ENCODE data around the gene COQ10B.
"Not testable (repeated sequence)": the region's sequence is repeated elsewhere in the genome, so short reads cannot be mapped to it uniquely, and the experiment has no call there.

The COQ10B gene

GRCh38 chr2:197453123-197453913 lies at the start of gene COQ10B:
Gene COQ10B, plus strand, starts transcription at chr2:197453552. Its CDS starts 9 bp downstream, at chr2:197453561.
- DNase-seq = peak; percentile 100

DNA sequence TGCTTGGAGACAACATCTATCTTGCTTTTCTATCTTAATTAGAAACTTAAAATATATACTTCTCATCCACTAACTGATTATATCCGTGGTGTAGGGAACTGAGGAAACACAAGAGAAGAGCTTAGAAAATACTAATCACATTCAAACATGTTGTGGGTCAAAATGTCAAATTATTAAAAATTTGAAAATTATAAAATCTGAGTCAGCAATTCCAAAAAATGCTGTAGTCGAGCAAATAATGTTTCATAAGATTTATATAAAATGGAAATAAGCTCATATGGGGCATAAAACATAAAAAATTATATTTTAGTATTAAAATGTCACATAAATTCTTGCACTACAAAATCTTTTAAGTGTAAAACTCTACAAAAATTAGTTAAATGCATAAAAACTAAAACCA lies 47.8 kb upstream of the COQ10B start:
- DNase-seq = no peak

- no peak for DNase-seq
Measured at GRCh38 chr2:197414039-197414438, 39.3 kb upstream of the COQ10B start.

- DNase-seq = no peak
Measured at GRCh38 chr2:197414515-197414914, 38.8 kb upstream of the COQ10B start.

DNA sequence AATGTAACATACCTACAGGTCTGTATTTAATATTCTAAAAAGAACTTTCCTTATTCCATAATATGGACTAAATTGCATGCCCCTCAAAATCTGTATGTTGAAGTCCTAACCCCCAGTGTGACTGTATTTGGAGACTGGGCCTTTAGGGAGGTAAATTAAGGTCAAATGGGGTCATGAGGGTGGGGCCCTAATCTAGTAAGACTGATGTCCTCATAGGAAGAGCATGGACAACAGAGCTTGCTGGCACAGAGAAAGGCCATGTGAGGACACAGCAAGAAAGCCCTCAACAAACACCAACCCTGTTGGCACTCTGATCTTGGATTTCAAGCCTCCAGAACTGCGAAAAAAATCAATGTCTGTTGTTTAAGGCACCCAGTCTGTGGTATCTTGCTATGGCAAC lies 37.1 kb upstream of the COQ10B start:
- DNase-seq = peak; percentile 49

- no peak for DNase-seq
Measured at GRCh38 chr2:197419438-197419837, 33.9 kb upstream of the COQ10B start.

GRCh38 chr2:197423307-197423706 lies 30.0 kb upstream of the COQ10B start:
- DNase-seq = no peak

DNA sequence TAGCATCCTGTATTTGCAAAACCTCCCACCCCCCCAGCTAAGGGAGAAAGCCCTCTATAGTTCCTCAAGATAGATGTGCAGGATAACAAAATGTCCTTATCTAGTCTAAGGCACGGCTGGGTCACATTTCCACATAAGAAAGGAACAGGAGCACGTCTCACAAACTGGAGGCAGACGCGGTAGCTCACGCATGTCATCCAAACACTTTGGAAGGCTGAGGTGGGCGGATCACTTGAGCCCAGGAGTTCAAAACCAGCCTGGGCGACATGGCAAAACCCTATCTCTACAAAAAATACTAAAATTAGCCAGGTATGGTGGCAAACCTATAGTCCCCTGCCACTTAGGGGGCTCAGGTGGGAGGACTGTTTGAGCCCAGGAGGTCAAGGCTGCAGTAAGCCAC lies 27.8 kb upstream of the COQ10B start:
- DNase-seq = peak; percentile 41

DNA sequence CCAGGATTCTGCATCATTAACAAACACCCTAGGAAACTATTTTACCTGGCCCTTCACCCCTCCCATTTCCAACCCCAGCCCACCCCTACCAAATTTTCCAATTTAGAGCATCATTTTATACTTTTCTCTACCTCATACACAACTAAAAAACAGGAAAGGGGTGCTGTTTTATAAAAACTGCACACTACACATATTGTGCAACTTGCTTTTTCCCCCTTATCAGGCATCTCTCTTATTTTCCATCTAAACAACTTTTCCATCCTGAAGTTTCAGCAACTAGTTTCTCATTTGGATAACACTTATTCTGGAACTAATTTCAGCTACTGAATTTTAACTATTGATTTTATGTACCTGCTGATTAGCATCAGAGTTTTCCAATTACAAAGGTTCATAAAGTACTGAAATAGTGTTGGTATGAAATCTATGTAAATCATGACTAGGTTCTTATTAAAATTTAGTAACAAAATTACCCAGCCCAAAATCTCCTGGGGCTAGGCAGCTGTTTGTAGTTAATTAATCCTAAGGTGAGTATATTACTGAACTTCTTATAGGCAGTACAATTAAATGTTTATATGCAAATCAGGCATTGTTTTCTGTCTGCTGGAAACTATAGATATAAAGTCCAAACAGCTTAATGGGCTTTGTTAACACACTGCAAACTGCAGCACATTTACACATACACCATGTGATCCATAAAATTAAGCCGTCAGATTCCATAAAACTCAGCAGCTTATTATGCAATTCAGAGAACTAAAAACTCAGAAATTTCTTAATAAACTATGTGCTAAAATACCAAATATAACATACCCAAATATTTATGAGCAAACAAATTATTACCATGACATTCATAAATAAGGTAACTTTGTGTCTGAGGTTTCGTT lies 26.4 kb upstream of the COQ10B start:
- DNase-seq = no peak

DNA sequence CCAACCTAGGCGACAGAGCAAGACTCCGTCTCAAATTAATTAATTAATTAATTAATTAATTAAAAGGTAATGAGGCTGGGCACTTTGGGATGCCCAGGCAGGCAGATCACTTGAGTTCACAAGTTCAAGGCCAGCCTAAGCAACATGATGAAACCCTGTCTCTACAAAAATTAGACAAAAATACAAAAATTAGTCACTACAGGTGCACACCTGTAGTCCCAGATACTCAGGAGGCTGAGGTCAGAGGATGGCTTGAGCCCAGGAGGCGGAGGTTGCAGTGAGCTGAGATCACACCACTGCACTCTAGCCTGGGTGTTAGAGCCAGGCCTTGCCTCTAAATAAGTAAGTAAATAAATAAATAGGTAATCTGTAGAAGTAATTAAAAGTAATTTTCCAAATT lies 25.4 kb upstream of the COQ10B start:
- DNase-seq = no peak

GRCh38 chr2:197431858-197432257 lies 21.5 kb upstream of the COQ10B start:
- no peak for DNase-seq

GRCh38 chr2:197432527-197432926 lies 20.8 kb upstream of the COQ10B start:
- not testable (repeated sequence) for DNase-seq

DNA sequence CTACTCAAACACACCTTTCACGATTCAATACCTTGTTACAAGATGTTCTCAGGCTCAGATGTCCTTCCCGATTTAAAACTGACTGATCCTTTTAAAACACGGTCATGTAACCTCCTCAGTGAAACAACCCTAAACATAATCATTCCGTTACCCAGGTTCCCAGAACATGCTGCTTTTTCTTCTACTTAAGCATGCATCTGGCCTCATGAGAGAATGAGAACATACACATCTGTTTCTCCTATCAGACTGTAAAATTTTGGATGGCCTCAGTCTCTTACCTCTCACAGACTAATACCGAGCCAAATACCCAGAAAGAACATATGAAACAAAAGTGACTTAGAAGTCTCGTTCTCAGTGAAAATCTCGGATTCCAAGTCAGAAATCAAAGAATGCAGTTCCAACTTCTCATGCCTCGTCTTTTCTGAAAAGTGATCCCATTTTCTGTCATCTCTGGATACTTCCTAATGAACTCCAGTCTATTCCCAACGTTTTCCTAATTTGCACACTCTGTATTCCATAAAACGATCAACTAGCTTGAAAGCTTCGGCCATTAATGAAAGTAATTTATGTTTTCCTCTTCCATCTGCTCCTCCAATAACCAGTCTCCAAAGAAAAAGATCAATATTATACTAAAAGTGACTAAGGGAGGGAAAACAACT lies 19.4 kb upstream of the COQ10B start:
- no peak for DNase-seq

- DNase-seq = peak; percentile 99
Measured at GRCh38 chr2:197434541-197435513, 18.5 kb upstream of the COQ10B start, which contains the start of gene SF3B1. Gene SF3B1, minus strand, starts transcription at chr2:197435028. Its CDS starts 29 bp downstream, at chr2:197434999.

DNA sequence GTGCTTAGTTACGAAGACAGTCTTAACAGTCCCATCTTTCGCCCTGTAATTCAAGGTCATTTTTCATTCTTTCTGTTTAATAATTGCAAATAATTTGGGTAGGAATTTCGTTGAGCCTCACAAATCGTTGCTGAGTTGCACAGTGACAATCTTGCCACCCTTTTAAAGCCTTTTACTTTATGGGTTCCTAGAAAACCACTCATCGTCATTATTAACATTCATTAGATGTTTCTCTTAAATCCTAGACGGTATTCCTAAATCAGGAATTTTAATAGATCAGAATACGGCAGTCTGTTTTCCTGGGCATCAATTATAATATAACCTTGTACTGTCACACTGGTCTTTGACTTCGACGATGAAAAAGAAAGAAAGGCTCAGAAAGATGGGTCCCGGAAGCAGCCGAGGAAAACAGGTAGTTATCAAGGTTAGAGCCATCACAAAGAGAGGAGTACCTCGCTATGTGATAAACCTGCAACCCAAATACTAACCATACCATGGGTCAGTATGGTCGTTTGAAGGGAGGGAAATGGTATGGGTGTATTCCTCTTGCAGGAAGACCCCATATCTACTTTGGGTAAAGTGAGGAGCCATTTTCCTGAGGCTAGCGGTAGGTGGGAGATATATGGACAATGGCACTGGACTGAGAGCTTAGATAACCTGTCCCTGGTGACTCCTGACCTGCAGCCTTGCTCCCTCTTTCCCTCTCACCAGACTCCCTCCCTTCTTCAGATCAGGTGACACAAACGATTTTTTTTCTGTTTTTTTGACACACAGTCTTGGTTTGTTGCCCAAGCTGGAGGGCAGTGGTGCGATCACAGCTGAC lies 17.5 kb upstream of the COQ10B start:
- peak; percentile 41 for DNase-seq

- no peak for DNase-seq
Measured at GRCh38 chr2:197437380-197437779, 16.0 kb upstream of the COQ10B start.

GRCh38 chr2:197442857-197443256 lies 10.5 kb upstream of the COQ10B start:
- DNase-seq = no peak

- no peak for DNase-seq
Measured at GRCh38 chr2:197445746-197446145, 7.6 kb upstream of the COQ10B start.

- no peak for DNase-seq
Measured at GRCh38 chr2:197446844-197447243, 6.5 kb upstream of the COQ10B start.

GRCh38 chr2:197450465-197450864 lies 2.9 kb upstream of the COQ10B start:
- DNase-seq = no peak

DNA sequence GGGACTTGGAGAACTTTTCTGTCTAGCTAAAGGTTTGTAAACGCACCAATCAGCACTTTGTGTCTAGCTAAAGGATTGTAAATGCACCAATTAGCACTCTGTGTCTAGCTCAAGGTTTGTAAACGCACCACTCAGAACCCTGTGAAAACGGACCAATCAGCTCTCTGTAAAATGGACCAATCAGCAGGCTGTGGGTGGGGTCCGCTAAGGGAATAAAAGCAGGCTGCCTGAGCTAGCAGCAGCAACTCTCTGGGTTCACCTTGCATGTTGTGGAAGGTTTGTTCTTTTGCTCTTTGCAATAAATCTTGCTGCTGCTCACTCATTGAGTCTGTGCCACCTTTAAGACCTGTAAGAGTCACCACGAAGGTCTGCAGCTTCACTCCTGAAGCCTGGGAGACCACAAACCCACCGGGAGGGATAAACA lies 2.4 kb upstream of the COQ10B start:
- not testable (repeated sequence) for DNase-seq

Data from hematopoietic multipotent progenitor cell treated with erythropoietin and hydrocortisone succinate and interleukin-3 and kit ligand, for 6 days (in vitro differentiated cells).